Heart left ventricle (tissue), 13 donors: Measurements from ENCODE around the gene C2CD2.
A peak's percentile ranks its signal among the peaks of the same experiment; 100 is the strongest.

Experiments
- CTCF ChIP-seq, 12 donors: fragments of 200-600 bp; sonication (generic) in 4 of 12; IDR thresholded peaks; one replicate each; pipeline versions ENCODE4 v1.5.0 to v1.8.0; 2018 to 2022; ENCODE audit warnings: antibody characterized with exemption in 12 of 12, mild to moderate bottlenecking in 5 of 12
- POLR2A ChIP-seq, 2 donors: fragments of 450-650 bp; IDR thresholded peaks; one replicate each; pipeline ENCODE4 v1.6.1; 2017; ENCODE audit warnings: antibody characterized with exemption in 2 of 2, mild to moderate bottlenecking in 2 of 2, moderate library complexity in 2 of 2
- donor health status: ischemic (EF 13 %, LVEDD 7.1; RV severe dilation, severe dysfunction).
- donor health status: DM: no; HTN: yes; CAD: no.
- donor health status: DM: no; HTN: no; CAD: no.
- donor health status: ischemic (EF 25% LVEDD 6.9; RV normal size, moderate dysfunction).
- donor health status: ischemic (EF 25% LVEDD 5.7; RV mildly dilated, moderate dysfunction).
- donor health status: ischemic (EF 35%, LVEDD 5.7; RV mildly dilated, moderate dysfunction).
- donor health status: nonischemic (EF 11% LVEDD 7.7; RV severe dilation, severe dysfunction).
- donor health status: DM: yes; HTN: yes; CAD: no.
- donor health status: PGD.
- donor health status: ischemic (EF 29% LVEDD 5.4; RV normal size, mild dysfunction).
- donor health status: nonischemic (EF 23%, LVEDD 6.1; RV moderate dilation, normal function).

DNA sequence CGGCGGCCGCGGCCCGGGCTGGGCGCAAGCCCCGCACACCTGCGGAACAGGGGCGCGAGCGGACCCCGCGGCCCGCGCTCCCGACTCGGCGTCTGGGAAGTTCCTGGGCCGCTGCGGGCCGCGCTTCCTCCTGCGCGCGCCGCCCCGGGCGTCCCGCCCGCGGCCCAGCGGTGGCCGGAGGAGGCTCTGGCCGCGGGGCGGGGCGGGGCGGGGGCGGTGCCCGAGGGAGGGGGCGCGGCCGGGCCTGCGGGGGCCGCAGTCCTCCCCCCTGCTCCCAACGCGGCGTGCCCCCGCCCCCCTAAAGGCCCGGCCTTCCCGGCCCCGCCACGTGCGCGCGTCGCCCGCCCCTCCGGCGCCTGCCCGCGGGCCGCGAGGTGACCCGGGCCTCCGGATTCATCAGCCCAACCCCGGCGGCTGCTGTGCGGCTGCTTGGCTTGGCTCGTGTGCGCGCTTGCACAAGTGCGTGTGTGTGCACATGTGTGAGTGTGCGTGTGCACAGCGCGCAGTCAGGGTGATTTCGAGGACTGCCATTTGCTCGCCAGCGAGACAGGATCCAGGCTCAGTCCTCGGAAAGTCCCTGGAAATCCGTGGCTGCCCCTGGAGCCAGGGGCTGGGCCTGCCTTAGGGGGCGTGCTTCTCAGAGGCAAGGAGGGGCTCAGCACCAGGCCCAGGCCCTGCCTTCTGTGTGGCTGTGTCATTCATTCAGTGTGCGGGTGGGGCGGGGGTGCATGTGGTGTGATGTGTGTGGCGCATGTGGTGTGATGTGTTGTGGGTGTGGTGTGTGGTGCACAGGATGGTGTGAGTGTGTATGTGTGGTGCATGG is at the start of gene C2CD2:
- peak in 1 of 12 donors; percentile 3 for TF ChIP-seq CTCF (IDR thresholded peaks at IDR 0.05)
- peak in 1 of 2 donors; percentile 26 for TF ChIP-seq POLR2A (IDR thresholded peaks at IDR 0.05)
